ENCODE measurements around the gene LNX1. TPM values are rescaled to one million over a fixed set of nuclear protein-coding genes. Genes with fewer than 3 reads are reported as not detected.

LNX1 gene
- total RNA-seq, 1 experiment from 2014 or later: 9.3 TPM

GRCh38 chr4:53497487-53498244 is 93.6 kb downstream of the LNX1 start:
- H3K27me3 Mint-ChIP-seq (ENCODE audit: insufficient read depth, unreplicated experiment): no peaks in the 10 kb centered on the region
- no peaks in the 10 kb centered on the region for H3K27me3 ChIP-seq (replicated peaks; ENCODE audit: control insufficient read depth, insufficient read depth, low read length)
- peak in 1 of 2 experiments; percentile 42 for DNase-seq
- no peaks in the 10 kb centered on the region for H3K9me3 Mint-ChIP-seq (ENCODE audit: unreplicated experiment)
- H3K4me3 Mint-ChIP-seq (ENCODE audit: unreplicated experiment): no peak overlapping the region
- BruUV-seq (replicated peaks): no TSS peak
- H3K4me1 ChIP-seq: peaks cover 8% of the 10 kb centered on the region
- CTCF ChIA-PET: interaction anchor here (0.8 kb wide), 1 partner anchor 9 kb away, joined by 3 read pairs; no protein-coding TSS in a partner anchor
- intact Hi-C loops (cut with micrococcal nuclease; ENCODE audit: unreplicated experiment): loop anchor here (10.0 kb wide), 1 partner anchor 183 kb away; no protein-coding TSS in a partner anchor
- no peak for TF ChIP-seq CTCF (IDR thresholded peaks at IDR 0.05; ENCODE audit: insufficient read depth in 1 of 2, low read depth in 1 of 2, low read length in 1 of 2, severe bottlenecking in 1 of 2, unreplicated experiment in 1 of 2)
- H3K36me3 ChIP-seq (ENCODE audit: control insufficient read depth, insufficient read depth, low read length): no peaks in the 10 kb centered on the region; the same call in 1 of the 2 replicates
- no peak overlapping the region for H3K27ac Mint-ChIP-seq (ENCODE audit: unreplicated experiment)
- no peaks in the 10 kb centered on the region for H3K36me3 Mint-ChIP-seq (ENCODE audit: insufficient read depth, unreplicated experiment)
- H3K4me3 ChIP-seq (ENCODE audit: low read depth, low read length): no peak overlapping the region
- no peaks in the 10 kb centered on the region for H3K4me1 Mint-ChIP-seq (ENCODE audit: low read depth, unreplicated experiment)
- H3K9me3 ChIP-seq: no peaks in the 10 kb centered on the region
- POLR2A ChIA-PET: no interaction called here

GRCh38 chr4:53494851-53495250 is 96.4 kb downstream of the LNX1 start:
- Mint-ChIP-seq H3K4me3 (ENCODE audit: unreplicated experiment) (no peak overlapping the region), H3K4me1 (ENCODE audit: low read depth, unreplicated experiment) (no peaks in the 10 kb centered on the region), H3K36me3 (ENCODE audit: insufficient read depth, unreplicated experiment) (no peaks in the 10 kb centered on the region), H3K27ac (ENCODE audit: unreplicated experiment) (no peak overlapping the region), H3K9me3 (ENCODE audit: unreplicated experiment) (no peaks in the 10 kb centered on the region), H3K27me3 (ENCODE audit: insufficient read depth, unreplicated experiment) (no peaks in the 10 kb centered on the region)
- no TSS peak for BruUV-seq (replicated peaks)
- no peaks in the 10 kb centered on the region; the same call in 1 of the 2 replicates for H3K36me3 ChIP-seq (ENCODE audit: control insufficient read depth, insufficient read depth, low read length)
- DNase-seq: no peak
- no peaks in the 10 kb centered on the region for H3K9me3 ChIP-seq
- peaks cover 8% of the 10 kb centered on the region for H3K4me1 ChIP-seq
- H3K4me3 ChIP-seq (ENCODE audit: low read depth, low read length): no peak overlapping the region
- no peaks in the 10 kb centered on the region for H3K27me3 ChIP-seq (replicated peaks; ENCODE audit: control insufficient read depth, insufficient read depth, low read length)
- POLR2A ChIA-PET: no interaction called here
- intact Hi-C loops (cut with micrococcal nuclease; ENCODE audit: unreplicated experiment): loop anchor here (2.0 to 10.0 kb wide), 2 partner anchors 180 to 732 kb away; no protein-coding TSS in a partner anchor
- CTCF ChIA-PET: no interaction called here
- TF ChIP-seq CTCF (IDR thresholded peaks at IDR 0.05; ENCODE audit: insufficient read depth in 1 of 2, low read depth in 1 of 2, low read length in 1 of 2, severe bottlenecking in 1 of 2, unreplicated experiment in 1 of 2): no peak

GRCh38 chr4:53490965-53491622 is 100.2 kb downstream of the LNX1 start:
- H3K4me1 Mint-ChIP-seq (ENCODE audit: low read depth, unreplicated experiment): no peaks in the 10 kb centered on the region
- TF ChIP-seq CTCF (IDR thresholded peaks at IDR 0.05; ENCODE audit: insufficient read depth in 1 of 2, low read depth in 1 of 2, low read length in 1 of 2, severe bottlenecking in 1 of 2, unreplicated experiment in 1 of 2): peak; percentile 53 to 71
- Histone ChIP-seq H3K36me3 (ENCODE audit: control insufficient read depth, insufficient read depth, low read length) (no peaks in the 10 kb centered on the region; the same call in 1 of the 2 replicates), H3K4me1 (no peaks in the 10 kb centered on the region), H3K27me3 (replicated peaks; ENCODE audit: control insufficient read depth, insufficient read depth, low read length) (no peaks in the 10 kb centered on the region), H3K9me3 (no peaks in the 10 kb centered on the region), H3K4me3 (ENCODE audit: low read depth, low read length) (no peak overlapping the region)
- intact Hi-C loops (cut with micrococcal nuclease; ENCODE audit: unreplicated experiment): loop anchor here (1.0 to 10.0 kb wide), 3 partner anchors 14 to 176 kb away; partner anchors contain the start of gene LNX1
- H3K27ac Mint-ChIP-seq (ENCODE audit: unreplicated experiment): no peak overlapping the region
- peak; percentile 49 for DNase-seq
- H3K4me3 Mint-ChIP-seq (ENCODE audit: unreplicated experiment): no peak overlapping the region
- ChIA-PET CTCF (interaction anchor here (0.7 kb wide), 2 partner anchors 20 to 162 kb away, joined by 3 to 4 read pairs; no protein-coding TSS in a partner anchor), POLR2A (no interaction called here)
- H3K9me3 Mint-ChIP-seq (ENCODE audit: unreplicated experiment): no peaks in the 10 kb centered on the region
- H3K36me3 Mint-ChIP-seq (ENCODE audit: insufficient read depth, unreplicated experiment): no peaks in the 10 kb centered on the region
- BruUV-seq (replicated peaks): no TSS peak
- no peaks in the 10 kb centered on the region for H3K27me3 Mint-ChIP-seq (ENCODE audit: insufficient read depth, unreplicated experiment)
